ENCODE measurements around the gene BAHCC1.

DNA sequence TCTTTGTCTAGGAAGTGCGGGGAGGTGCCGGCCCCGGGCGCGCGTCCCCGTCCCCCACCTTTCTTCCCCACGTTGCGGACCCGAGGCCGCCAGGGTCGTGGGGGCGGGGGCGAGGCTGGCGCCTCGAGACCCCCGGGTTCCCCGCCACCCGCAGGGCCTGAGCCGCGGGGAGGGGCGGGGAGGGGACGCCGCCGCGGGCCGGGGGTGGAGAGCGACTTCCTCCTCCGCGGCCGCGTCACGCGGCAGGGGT, 119.2 kb downstream of the BAHCC1 start:
- TF ChIP-seq GATA2 (IDR thresholded peaks at IDR 0.05; ENCODE audit: low read depth, low read length) (no peak), GATA3 (IDR thresholded peaks at IDR 0.05; ENCODE audit: low read depth, low read length) (no peak)

All from SH-SY5Y (cell line).